Measurements from ENCODE around the gene CIC. TPM values are rescaled to one million over a fixed set of nuclear protein-coding genes. Genes with fewer than 3 reads are reported as not detected.

The CIC gene
- total and polyA plus RNA-seq, 2 of the 13 experiments (the other 11 are each of a cell fraction or from before 2014, with no cell fraction given): 5.9 to 8.0 TPM

- TF ChIP-seq CHD2 (IDR thresholded peaks at IDR 0.05; ENCODE audit: low read depth, low read length): no peak
- 0 out of 2 replicates have a peak, but pooled peaks have one; percentile 3 for TF ChIP-seq SRY (CRISPR knock-in tag; IDR thresholded peaks at IDR 0.05)
- no peak for TF ChIP-seq PRDM4 (CRISPR knock-in tag; IDR thresholded peaks at IDR 0.05; ENCODE audit: borderline replicate concordance)
- TF ChIP-seq SMAD9 (CRISPR knock-in tag; IDR thresholded peaks at IDR 0.05): no peak
- TF ChIP-seq ZBTB38 (CRISPR knock-in tag; IDR thresholded peaks at IDR 0.05): peak; percentile 44; the same call in 1 of the 2 replicates
- TF ChIP-seq FOSL1 (CRISPR knock-in tag; IDR thresholded peaks at IDR 0.05; ENCODE audit: borderline replicate concordance): no peak
- no peak for TF ChIP-seq E2F5 (CRISPR knock-in tag; conservative IDR thresholded peaks at IDR 0.05)
- TF ChIP-seq ZNF430 (CRISPR knock-in tag; IDR thresholded peaks at IDR 0.05): no peak
Measured at GRCh38 chr19:42279155-42279901, 10.3 kb downstream of the CIC start (continued).
